Esophagus squamous epithelium (tissue), 4 donors: ENCODE measurements around the gene TAPT1.

Source experiments
- POLR2A ChIP-seq, 4 donors: fragments of 450-650 bp; IDR thresholded peaks; one replicate each; pipeline ENCODE4 v1.6.1; 2017; ENCODE audit warnings: antibody characterized with exemption in 4 of 4, mild to moderate bottlenecking in 4 of 4, moderate library complexity in 3 of 4
- TF ChIP-seq, protein P1 (sequence below), 6 experiments: fragments of 450-650 bp in 4 of 6; fragments of 200-600 bp in 2 of 6; sonication (generic) in 2 of 6; IDR thresholded peaks; one replicate each; pipeline ENCODE4 v1.5.1; 2016 to 2019; ENCODE audit warnings: antibody characterized with exemption in 6 of 6, mild to moderate bottlenecking in 4 of 6, moderate library complexity in 4 of 6

DNA sequence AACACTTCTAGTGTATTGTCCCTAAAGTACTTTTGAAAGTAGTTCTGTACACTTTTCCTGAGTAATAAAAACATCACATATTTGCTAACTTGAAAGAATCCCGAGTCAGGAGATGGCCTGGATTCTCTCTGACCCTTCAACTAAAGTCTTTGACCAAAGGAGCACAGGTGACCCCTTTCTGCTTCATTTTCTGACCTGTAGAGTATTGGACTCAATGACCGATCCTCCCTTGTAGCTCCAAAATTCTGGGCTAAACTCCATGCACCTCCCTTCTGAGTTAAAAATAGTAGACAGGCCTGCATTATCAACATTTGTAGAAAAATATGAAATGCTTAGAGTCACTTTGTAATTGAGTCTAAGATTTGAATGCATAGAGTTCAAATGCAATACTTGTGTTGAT is 4.0 kb upstream of the TAPT1 start:
- TF ChIP-seq, protein P1, sequence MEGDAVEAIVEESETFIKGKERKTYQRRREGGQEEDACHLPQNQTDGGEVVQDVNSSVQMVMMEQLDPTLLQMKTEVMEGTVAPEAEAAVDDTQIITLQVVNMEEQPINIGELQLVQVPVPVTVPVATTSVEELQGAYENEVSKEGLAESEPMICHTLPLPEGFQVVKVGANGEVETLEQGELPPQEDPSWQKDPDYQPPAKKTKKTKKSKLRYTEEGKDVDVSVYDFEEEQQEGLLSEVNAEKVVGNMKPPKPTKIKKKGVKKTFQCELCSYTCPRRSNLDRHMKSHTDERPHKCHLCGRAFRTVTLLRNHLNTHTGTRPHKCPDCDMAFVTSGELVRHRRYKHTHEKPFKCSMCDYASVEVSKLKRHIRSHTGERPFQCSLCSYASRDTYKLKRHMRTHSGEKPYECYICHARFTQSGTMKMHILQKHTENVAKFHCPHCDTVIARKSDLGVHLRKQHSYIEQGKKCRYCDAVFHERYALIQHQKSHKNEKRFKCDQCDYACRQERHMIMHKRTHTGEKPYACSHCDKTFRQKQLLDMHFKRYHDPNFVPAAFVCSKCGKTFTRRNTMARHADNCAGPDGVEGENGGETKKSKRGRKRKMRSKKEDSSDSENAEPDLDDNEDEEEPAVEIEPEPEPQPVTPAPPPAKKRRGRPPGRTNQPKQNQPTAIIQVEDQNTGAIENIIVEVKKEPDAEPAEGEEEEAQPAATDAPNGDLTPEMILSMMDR (IDR thresholded peaks at IDR 0.05) = no peak
- no peak for TF ChIP-seq POLR2A (IDR thresholded peaks at IDR 0.05)
